ENCODE results near the gene CDC42. TPM values are rescaled to one million over a fixed set of nuclear protein-coding genes. Genes with fewer than 3 reads are reported as not detected.

The CDC42 gene
- total and polyA plus RNA-seq, 9 of the 15 experiments (the other 6 are each of a cell fraction or from before 2014, with no cell fraction given) = 186 to 398 (median 325) TPM

DNA sequence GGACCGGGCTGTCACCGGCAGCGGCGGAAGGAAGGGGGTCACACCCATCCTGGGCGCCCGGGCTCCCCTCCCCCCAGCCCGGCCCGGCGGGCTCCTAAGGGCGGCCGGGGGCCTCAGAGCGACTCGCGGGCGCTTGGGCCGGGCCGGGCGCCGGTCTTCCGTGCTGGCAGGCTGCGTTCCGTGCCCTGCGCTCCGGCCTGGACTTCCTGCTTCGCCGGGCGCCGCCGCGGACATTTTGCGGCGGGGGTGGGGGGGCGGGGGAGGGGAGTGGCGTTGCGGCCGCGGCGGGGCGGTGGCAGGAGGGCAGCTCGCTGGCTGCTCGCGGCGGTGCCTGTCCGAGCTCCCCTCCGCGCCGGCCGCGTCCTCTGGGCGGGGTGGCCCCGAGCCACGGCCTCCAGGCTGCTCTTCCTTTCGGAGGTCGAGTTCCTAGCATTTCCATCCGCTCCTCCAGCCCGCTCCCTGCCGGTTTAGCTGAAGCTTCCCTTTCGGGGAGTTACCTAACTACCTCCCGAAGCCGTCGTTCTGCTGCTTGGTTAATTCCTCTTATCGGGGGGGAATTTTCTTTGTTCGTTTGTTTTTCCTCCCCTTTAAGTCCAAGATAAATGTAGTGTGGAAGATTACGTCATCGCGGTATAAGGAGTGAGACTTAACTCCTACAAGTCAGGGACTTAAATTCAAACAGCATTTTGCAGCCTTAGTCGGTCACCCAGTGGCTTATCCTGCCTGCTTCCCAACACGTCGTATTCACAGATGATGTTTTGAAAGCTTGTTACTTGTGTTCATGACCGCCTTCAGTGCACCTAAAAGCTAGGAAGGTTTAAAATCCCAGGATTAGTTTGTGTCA lies 730 bp downstream of the CDC42 start (continued):
- TF ChIP-seq KLF13 (tag; IDR thresholded peaks at IDR 0.05; ENCODE audit: borderline replicate concordance, low read depth) (no peak; the same call in 1 of the 2 replicates), ZNF140 (CRISPR knock-in tag; IDR thresholded peaks at IDR 0.05) (no peak), PTBP1 (IDR thresholded peaks at IDR 0.05; ENCODE audit: low read depth, low read length) (no peak), ZNF561 (CRISPR knock-in tag; conservative IDR thresholded peaks at IDR 0.05) (no peak), POLR2G (IDR thresholded peaks at IDR 0.05; ENCODE audit: low read depth, low read length) (peak; percentile 79), FOXA1 (IDR thresholded peaks at IDR 0.05; ENCODE audit: borderline replicate concordance) (no peak), NR3C1 (CRISPR knock-in tag; IDR thresholded peaks at IDR 0.05) (no peak), HOXB6 (CRISPR knock-in tag; IDR thresholded peaks at IDR 0.05; ENCODE audit: borderline replicate concordance) (no peak), SAP30 (IDR thresholded peaks at IDR 0.05; ENCODE audit: borderline replicate concordance, insufficient read depth, low read depth, low read length, poor library complexity, severe bottlenecking) (peak; percentile 81), PHTF2 (CRISPR knock-in tag; IDR thresholded peaks at IDR 0.05) (no peak), POU5F1 (IDR thresholded peaks at IDR 0.05; ENCODE audit: borderline replicate concordance, low read depth, low read length, partially characterized antibody) (no peak), DMBX1 (CRISPR knock-in tag; IDR thresholded peaks at IDR 0.05; ENCODE audit: borderline replicate concordance) (no peak), SP2 (IDR thresholded peaks at IDR 0.05; ENCODE audit: extremely low read depth, low read depth, low read length, poor library complexity, severe bottlenecking) (no peak), MXI1 (IDR thresholded peaks at IDR 0.05; ENCODE audit: low read depth, low read length) (no peak), NCOA6 (IDR thresholded peaks at IDR 0.05) (no peak), CBFA2T3 (IDR thresholded peaks at IDR 0.05) (0 out of 2 replicates have a peak, but pooled peaks have one; percentile 23), U2AF2 (optimal IDR thresholded peaks at IDR 0.05; ENCODE audit: low read depth, low read length) (no peak), ZC3H8 (IDR thresholded peaks at IDR 0.05) (no peak), NFYB (IDR thresholded peaks at IDR 0.05; ENCODE audit: extremely low read depth, insufficient read length) (no peak), HCFC1 (IDR thresholded peaks at IDR 0.05; ENCODE audit: low read depth, low read length) (no peak), SMARCC2 (IDR thresholded peaks at IDR 0.05; ENCODE audit: low read depth) (no peak), PHF21A (IDR thresholded peaks at IDR 0.05; ENCODE audit: borderline replicate concordance, low read depth) (no peak), ZKSCAN1 (IDR thresholded peaks at IDR 0.05; ENCODE audit: low read depth, low read length) (no peak), HDGF (IDR thresholded peaks at IDR 0.05) (peak; percentile 69; the same call in 1 of the 2 replicates), ZNF124 (CRISPR knock-in tag; IDR thresholded peaks at IDR 0.05) (no peak), BCOR (IDR thresholded peaks at IDR 0.05) (peak; percentile 56; the same call in 1 of the 2 replicates), CXXC5 (CRISPR knock-in tag; IDR thresholded peaks at IDR 0.05) (peak; percentile 63)
- TF ChIP-seq, protein P1, sequence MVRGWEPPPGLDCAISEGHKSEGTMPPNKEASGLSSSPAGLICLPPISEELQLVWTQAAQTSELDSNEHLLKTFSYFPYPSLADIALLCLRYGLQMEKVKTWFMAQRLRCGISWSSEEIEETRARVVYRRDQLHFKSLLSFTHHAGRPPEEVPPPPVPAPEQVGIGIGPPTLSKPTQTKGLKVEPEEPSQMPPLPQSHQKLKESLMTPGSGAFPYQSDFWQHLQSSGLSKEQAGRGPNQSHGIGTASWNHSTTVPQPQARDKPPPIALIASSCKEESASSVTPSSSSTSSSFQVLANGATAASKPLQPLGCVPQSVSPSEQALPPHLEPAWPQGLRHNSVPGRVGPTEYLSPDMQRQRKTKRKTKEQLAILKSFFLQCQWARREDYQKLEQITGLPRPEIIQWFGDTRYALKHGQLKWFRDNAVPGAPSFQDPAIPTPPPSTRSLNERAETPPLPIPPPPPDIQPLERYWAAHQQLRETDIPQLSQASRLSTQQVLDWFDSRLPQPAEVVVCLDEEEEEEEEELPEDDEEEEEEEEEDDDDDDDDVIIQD (CRISPR knock-in tag; IDR thresholded peaks at IDR 0.05) = no peak
- TF ChIP-seq, protein P2, sequence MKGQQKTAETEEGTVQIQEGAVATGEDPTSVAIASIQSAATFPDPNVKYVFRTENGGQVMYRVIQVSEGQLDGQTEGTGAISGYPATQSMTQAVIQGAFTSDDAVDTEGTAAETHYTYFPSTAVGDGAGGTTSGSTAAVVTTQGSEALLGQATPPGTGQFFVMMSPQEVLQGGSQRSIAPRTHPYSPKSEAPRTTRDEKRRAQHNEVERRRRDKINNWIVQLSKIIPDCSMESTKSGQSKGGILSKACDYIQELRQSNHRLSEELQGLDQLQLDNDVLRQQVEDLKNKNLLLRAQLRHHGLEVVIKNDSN (CRISPR knock-in tag; IDR thresholded peaks at IDR 0.05) = no peak
